AML-193 (cell line): ENCODE data around the gene PDF.
"Not testable (repeated sequence)": the region's sequence is repeated elsewhere in the genome, so short reads cannot be mapped to it uniquely, and the experiment has no call there.

ENCODE experiments used
- DNase-seq, 2 experiments: peaks; one replicate each; lab custom pipeline; 2025; lab: John Stamatoyannopoulos, UW

The PDF gene

DNA sequence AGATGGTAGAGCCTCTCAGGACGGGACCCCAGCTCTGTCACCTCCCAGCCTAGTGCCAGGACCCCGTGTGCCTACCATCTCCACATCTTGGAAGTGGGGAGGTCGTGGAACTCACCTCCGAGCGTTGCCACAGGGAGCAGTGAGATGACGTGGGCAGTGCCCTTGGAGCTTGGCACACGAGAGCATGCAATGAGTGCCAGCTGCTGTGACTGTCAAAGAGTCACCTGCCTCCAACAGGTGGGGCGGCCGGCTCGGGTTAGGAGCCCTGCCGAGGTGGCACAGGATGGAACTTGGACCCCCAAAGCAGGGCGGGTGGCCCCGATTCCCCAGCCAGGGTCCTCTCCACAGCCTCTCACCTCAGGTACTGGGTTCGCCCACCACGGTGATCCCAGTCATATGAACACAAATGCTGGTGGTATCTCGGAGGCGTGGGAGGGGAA is 13.8 kb downstream of the PDF start:
- no peak for DNase-seq

DNA sequence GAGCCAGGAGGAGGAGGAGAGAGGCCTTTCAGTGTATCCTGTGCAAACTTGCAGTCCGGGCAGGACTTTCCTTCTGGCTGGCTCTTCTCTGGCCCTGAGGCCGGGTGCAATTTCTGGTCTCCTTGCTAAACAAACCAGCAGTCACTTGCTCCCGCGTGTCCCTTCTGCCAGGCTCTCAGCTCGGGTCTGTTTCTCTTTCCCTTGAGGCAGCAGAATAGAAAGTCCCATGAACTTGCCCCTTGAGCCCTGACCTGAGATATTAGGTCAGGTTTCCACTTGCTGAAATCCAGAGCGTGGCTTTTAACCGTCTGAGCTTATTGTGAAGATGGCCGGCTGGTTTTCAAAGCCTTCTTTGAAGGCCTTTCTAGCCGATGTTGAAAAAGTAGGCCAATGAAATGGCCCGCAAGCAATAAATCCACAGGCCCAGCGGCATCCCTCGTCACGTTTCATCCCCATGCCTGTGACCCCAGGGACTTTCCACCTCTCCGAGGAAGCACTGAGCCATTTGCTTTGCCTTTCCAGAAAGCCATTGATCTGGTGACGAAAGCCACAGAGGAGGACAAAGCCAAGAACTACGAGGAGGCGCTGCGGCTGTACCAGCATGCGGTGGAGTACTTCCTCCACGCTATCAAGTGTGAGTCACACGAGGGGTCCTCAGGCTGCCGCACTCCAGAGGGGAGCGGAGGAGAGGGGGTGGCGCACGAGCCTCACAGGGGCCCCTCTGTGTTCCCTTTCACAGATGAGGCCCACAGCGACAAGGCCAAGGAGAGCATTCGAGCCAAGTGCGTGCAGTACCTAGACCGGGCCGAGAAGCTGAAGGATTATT is 14.7 kb downstream of the PDF start:
- no peak for DNase-seq

DNA sequence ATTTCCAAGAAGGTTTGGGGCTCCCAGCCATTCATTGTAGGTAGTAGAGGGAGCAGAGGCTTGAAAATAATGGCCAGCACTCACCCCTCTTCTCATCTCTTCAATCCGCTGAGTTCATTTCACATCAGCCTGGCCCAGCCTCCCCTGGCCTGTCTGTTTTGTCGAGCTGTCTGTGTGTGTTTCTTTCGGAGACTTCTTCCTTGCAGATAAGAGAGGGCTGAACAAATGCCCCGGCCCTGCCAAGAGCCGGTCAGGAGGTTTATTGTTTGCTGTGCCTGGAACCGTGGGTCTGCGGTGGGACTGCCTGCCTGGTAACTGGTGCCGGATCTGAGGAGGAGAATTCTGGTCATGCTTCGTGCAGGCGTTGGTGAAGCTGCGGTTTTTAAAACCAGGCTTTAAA is 15.9 kb downstream of the PDF start:
- DNase-seq, result no peak

DNA sequence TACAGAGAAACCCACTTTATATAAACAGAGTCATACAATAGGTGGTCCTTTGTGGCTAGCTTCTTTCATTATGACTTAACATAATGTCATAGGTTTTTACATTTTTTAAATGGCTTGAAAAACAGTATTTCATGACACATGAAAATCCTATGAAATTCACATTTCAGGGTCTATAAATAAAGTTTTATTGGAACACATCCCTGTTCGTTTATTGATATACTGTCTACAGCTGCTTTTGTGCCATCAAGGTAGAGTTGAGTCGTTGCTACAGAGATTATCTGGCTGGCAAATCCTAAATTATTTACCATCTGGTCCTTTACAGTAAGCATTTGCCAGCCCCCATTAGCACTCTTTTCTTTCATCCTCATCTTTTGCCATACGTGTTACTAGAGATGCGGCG is 16.9 kb downstream of the PDF start:
- DNase-seq, result no peak

DNA sequence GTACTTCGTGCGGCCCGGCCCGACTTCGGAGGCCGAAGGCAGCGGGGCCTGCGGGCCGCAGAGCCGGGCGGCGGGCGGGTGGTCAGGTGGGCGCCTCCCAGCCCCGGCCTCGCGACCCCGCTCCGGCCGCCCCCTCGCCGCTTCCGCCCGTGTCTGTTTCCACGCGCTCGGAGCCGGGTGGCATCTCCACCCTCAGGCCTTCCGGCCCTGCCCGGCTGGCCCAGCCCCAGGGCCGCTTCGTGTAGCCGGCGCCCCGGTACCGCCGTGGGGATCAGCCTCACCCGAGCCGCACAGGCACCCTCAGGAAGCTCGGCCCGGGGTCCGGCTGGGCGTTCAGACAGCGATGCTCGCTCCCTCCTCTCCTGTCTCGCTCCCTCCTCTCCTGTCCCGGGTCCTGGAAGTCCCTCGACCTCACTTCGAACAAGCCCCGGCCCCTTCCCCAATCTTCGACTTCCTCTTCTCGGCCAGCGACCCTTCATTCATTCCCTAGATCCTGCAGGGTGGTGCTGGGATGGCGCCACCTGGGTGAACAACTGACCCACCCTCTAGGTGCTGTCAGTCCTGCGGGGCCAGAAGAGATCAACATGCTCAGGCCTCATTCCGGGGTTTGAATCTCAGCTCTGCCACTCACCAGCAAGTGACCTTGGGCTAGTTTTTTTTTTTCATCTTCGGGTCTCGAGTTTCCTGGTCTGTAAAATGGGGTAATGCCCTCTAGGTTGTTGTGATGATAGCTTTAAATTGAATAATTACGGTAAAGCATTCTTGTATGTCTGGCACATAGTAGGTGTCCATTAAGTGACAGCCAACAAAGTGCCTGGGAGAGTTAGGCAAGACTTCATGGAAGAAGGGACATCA is 18.6 kb downstream of the PDF start:
- no peak for DNase-seq

DNA sequence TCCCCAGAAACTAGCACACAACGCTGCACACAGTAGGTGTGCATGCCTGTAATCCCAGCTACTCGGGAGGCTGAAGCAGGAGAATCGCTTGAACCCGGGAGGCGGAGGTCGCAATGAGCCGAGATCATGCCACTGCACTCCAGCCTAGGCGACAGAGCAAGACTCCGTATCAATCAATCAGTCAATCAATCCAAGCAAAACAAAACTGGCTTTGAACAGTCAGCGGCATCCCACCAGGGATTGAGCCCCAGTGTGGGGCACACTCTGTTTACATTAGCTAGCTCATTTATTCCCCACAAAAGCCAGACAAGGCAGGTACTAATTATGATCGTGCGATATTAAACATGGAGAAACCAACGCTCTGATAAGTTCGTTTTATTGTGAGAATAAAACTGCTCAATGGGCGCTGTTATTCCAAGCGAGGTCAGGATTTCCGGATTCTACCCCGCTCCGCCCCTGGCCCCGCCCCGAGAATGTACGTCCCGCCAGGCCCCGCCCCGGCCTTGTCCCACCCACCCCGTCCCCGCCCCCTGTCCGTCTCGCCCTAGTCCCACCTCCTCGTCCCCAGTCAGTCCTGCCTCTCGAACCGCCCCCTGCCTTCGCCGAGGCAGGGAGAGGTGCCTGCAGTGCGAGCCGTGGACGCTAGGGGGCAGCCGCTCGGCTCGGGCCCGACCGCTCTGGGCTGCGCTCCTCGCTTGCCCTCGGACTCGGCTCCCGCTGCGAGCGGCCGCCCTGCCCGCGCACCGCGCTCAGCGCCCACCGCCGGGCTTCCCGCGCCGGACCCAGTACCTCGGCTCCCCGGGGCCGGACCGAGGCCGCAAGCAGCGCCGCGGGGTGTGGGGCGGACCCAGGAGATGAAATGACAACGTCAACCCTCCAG is 19.5 kb downstream of the PDF start, which contains the start of gene VPS4A:
Gene VPS4A, plus strand, starts transcription at position 698 of the 880 bp plus-strand sequence. Its CDS starts 162 bp downstream, at position 860.
- DNase-seq, result peak; percentile 91 to 92

DNA sequence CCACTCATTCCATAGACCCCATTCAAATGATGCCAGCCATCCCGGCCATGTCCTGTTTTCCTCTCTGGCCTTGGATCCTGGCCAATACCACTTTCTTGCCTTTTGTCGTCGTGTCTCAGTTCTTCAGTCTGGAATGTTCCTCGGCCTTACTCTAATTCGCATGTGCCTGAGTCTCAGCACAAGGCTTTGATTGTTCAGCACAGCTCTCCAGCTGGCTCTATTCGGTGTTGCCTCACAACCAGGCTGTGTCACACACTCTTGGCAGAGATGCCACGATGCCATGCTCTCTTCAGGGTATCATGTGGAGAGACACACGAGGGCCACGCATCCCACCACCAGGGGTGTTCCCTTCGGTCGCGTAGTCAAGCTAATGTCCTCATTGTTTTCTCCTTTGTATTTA is 21.1 kb downstream of the PDF start:
- no peak for DNase-seq

DNA sequence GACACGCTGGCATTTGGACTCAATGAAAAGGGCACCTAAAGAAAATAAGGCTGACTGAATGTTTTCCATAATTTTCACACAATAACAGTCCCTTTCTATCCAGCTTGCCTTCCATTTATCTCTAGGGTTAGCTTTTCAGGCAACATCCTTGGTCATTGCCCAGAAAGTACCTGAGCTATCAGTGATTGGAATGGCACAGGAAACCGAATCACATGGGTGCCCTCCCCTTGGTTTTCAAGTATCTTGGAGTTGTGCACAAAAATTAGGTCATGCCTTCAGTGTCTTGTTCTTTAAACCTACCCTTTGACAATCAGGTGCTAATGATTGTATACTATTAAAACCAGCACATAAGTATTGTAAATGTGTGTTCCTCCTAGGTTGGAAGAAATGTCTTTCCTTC is 22.5 kb downstream of the PDF start:
- DNase-seq, result no peak

DNA sequence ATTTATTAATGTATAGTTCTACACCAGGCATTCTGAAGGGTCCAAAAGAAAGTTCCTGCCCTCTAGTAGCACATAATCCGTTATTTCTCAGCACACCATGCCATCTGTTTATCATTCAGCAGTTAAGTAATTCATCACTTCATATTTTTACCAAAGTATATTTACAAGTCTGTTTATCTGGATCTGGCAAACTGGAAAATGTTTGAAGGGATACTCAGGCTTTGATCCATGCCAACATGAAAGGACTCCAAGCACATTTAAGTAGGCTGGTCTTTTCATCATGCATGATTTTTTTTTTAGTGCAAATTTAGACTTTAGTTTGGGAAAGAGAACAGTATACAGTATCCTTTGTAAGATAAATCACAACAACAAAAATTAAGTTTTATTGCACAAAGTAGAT is 23.3 kb downstream of the PDF start:
- no peak for DNase-seq

DNA sequence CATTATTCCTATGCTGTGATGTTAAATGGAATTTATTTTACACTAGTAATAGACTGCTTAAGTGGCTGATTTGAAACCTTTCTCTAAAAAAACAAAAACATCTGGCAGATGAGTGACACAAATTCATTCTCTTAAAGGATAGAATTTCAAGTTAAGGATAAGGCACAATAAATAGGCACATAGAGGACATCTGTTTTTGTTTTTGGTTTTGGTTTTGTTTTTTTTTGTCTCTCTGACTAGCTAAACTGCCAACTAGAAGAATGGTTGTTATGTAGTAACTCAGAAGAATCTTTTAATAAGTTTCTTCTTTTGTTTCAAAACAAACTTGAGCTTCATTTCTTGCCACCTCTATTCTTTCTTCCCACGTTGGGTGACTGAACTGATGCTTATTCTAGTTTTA is 24.4 kb downstream of the PDF start:
- DNase-seq, result no peak

DNA sequence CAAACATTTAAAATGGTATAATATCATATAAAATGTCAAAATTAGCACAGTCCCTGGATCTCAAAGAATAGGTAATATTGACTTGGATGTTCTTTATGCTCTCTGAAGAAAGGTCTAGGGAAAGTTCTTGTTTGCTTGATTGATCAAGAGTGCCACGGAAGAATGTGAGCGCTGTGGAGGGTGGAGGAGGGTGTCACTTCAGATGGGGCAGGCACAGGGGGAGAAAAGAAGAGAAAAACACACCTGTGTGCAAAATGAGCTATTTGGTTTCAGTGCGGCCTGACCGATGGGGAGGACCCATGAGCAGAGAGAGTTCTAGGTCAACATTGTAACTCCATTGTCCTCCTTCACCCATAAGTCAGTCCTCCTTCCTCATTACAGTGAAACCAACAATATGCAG is 28.1 kb downstream of the PDF start:
- no peak for DNase-seq

DNA sequence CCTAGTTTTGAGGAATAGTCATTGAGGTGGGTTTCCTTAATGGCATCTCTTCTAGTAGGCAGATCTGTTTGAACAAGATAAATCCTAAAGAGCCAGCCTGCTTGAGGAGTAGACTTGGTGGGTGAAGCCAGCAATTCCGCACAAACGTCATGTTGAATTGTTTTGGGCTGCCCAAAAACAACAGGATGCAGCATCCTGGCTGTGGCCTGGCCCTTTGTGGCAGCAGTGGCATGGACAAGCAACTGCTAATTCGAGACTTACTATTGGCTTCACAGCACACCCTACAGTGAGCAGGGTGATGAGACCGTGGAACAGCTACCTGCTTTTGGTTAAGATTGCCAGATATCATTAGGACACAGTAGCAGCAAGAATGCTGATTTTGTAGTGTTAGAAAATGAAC is 28.5 kb downstream of the PDF start:
- no peak for DNase-seq

DNA sequence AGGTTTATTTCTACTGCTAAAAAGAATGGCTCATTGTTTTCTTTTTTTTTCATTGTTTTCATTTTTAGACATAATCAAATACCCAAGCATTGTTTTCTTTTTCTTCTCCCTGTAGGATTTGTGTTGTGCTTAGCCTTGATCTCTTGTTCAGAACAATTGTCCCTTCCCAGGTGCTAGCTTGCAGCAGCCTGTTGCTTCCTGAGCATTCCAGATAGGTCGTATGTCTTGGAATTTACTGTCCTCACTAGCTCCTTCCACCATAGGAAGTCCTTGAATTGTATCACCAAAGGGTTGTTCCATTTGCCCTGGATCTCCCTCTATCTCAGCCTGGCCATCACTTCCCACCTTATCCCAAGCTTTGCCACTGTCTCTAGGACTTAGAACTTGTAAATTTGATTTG is 29.2 kb downstream of the PDF start:
- DNase-seq, result no peak

DNA sequence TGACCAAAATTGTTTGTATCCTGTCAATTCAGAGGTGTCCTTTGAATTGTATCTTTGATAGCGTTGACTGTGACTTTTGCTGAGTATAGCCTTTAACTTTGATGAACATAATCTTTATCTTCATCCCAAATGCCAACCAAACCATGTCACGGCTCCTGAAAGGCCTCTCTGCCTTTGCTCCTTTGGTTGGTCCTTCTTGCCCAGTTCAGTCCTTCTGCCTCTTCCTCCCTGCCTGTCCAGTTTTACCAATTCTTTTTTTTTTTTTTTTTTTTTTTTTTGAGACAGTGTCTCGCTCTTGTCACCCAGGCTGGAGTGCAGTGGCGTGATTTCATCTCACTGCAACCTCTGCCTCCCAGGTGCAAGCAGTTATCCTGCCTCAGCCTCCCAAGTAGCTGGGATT is 32.1 kb downstream of the PDF start:
- no peak for DNase-seq

DNA sequence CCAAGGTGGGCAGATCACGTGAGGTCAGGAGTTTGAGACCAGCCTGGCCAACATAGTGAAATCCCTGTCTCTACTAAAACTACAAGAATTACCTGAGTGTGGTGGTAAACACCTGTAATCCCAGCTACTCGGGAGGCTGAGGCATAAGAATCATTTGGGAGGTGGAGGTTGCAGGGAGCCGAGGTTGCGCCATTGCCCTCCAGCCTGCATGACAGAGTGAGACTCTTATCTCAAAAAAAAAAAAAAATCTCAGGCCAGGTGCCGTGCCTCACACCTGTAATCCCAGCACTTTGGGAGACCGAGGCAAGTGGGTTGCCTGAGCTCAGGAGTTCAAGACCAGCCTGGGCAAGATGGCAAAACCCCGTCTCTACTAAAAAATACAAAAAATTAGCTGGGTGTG is 33.6 kb downstream of the PDF start:
- not testable (repeated sequence) for DNase-seq

DNA sequence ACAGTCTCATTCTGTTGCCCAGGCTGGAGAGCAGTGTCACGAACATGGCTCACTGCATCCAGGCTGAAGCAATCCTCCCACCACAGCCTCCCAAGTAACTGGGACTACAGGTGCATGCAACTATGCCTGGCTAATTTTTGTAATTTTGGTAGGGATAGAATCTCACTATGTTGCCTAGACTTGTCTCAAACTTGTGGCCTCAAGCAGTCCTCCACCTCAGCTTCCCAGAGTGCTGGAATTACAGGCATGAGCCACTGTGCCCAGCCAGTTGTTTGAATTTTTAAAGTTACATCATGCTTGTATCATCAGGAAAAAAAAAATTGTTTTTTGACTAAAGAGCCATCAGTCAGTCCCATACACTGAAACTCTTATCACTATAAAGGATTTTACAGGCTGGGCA is 36.3 kb downstream of the PDF start:
- no peak for DNase-seq

DNA sequence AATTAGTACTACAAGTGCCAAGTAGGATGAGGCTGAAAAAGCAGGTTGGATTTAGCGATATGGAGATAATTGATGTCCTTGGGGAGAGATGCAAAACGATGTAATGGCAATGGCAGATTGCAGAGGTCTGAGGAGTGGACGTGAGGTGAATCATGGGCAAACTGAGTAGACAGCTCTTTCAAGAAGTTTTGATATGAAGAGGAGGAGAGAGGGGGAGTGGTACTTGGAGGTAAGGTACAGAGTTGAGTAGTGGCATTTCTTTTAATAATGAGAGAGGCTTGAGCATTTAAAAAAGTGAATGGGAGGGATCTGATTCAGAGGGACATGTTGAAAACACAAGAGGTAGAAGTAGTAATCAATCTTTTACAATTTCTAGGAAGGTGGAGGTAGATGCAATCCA is 37.0 kb downstream of the PDF start:
- no peak for DNase-seq

DNA sequence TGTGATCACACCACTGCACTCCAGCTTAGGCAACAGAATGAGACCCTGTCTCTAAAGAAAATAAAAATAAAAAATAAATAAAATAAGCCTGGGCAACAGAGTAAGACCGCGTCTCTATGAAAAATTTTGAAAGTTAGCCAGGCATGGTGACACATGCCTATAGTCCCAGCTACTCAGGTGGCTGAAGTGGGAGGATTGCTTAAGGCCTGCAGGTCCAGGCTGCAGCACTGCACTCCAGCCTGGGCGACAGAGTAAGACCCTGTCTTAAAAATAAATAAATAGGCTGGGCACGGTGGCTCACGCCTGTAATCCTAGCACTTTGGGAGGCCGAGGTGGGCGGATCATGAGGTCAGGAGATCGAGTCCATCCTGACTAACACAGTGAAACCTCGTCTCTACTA is 38.7 kb downstream of the PDF start:
- DNase-seq, result not testable (repeated sequence)

DNA sequence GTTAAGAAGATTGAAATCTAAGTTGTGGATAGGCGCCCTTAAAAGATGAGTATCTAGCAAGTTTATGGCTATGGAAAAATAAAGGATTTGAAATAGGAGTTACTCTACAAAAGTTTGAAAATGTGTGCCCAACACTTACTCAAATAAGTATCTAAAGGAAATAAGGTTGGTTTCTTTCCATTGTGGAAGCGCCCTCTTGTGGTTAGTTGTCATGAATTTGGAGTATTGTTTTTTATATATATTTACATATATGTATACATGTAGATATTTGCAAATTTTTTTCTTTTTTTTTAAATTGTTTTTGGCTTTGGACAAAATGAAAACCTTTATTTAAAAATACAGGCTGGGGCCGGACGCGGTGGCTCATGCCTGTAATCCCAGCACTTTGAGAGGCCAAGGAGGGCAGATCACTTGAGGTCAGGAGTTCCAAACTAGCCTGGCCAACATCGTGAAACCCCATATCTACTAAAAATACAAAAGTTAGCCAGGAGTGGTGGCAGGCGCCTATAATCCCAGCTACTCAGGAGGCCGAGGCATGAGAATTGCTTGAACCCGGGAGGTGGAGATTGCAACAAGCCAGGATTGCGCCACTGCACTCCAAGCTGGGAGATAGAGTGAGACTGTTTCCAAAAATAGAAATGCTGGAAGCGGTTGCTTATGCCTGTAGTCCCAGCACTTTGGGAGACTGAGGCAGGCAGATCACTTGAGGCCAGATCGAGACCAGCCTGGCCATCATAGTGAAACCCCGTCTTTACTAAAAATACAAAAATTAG is 43.3 kb downstream of the PDF start:
- DNase-seq, result peak; percentile 60 to 66

DNA sequence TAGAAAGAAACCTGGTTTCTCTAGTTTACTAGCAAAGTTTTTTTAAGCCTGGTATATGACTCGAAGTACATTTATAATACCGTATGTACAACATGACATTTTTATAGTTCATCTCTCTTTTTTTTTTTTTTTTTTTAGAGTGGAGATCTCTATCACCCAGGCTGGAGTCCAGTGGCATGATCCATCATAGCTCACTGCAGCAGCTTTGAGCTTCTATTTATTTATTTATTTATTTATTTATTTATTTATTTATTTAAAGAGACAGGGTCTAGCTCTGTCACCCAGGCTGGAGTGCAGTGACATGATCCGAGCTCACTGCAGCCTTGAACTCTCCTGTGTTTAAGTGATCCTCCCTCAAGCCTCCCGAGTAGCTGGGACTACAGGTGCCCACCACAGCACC is 45.1 kb downstream of the PDF start:
- DNase-seq, result no peak

DNA sequence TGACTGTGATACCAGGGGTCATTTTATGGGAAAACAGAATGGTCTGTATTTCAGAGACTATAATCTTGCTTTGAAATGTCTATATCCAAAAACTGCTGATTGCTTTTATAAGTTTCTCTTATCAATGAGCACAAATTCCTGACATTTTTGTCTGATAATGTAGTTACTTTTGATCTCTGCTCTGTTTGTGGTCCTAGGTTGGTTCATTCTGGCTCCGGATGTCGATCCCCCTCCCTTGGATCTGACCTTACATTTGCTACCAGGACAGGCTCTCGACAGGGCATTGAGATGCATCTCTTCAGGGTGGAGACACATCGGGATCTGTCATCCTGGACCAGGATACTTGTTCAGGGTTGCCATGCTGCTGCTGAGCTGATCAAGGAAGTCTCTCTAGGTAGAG is 46.5 kb downstream of the PDF start:
- DNase-seq, result no peak
